HT1080 (cell line): ENCODE results near the gene GNL2. TPM values are rescaled to one million over a fixed set of nuclear protein-coding genes. Genes with fewer than 3 reads are reported as not detected.

Experiments used
- DNase-seq: peaks from one replicate; pipeline ENCODE4 v3.0.0-alpha.2; 2015; ENCODE audit warnings: low read depth
- polyA plus RNA-seq, 2 experiments: library from polyadenylated mRNA; depleted of rRNA; stranded (reverse); fragments of >200 nt; gene quantifications; 2 replicates each; pipeline ENCODE4 v1.2.3, GENCODE V29; 2015
- total RNA-seq: library from RNA; depleted of rRNA; stranded (reverse); fragments of >200 nt; shearing (Covaris generic); gene quantifications from 2 replicates; pipeline ENCODE4 v1.2.3, GENCODE V29; 2014; rRNA removed

GNL2 gene
- 105 and 111 TPM in 2 replicates for total RNA-seq
- 46.4 and 49.1 TPM in 2 replicates for polyA plus RNA-seq (2015; cell fraction: cytosol; rRNA removed)
- polyA plus RNA-seq (2015; cell fraction: nucleus; rRNA removed), result 102 and 112 TPM in 2 replicates

- DNase-seq, result peak; percentile 94
Observed at GRCh38 chr1:37595440-37596181, at the start of gene GNL2. GNL2 (minus strand) TSS chr1:37595937; CDS start chr1:37595822, 115 bp downstream.

DNA sequence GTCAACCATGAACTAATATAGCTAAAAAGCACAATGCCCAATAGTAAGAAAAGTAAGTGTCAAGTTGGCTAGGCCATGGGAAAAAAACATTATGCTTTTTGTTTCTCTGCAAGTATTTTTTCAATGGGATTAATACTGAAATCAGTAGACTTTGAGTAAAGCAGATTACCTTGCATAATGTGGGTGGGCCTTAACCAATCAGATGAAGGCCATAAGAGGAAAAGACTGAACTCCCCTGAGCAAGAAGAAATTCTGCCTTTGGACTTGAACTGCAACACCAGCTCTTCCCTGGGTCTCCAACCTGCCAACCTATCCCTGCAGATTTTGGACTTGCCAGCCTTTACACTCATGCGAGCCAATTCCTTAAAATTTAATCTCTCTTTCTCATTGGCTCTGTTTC, 45.3 kb upstream of the GNL2 start:
- DNase-seq, result no peak

DNA sequence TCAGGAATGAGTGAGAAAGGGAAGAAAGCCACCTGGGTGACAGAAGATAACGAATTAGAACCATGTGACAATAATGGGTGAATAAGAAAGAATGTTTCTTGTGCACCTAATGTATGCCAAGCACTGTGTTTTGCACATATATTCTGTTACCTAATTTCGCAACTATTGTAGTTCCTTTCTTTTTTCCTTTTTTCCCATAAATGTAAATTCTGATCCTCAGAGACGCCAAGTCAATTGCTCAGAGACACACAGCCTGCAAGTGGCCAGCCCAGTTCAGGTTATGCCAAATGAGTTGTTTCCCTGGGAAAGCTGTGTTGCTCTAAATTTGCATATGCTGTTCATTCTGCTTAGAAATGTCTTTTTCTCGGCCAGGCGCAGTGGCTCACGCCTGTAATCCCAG, 40.7 kb upstream of the GNL2 start:
- DNase-seq, result no peak

- DNase-seq, result no peak
Observed at GRCh38 chr1:37634992-37635902, 39.5 kb upstream of the GNL2 start.

DNA sequence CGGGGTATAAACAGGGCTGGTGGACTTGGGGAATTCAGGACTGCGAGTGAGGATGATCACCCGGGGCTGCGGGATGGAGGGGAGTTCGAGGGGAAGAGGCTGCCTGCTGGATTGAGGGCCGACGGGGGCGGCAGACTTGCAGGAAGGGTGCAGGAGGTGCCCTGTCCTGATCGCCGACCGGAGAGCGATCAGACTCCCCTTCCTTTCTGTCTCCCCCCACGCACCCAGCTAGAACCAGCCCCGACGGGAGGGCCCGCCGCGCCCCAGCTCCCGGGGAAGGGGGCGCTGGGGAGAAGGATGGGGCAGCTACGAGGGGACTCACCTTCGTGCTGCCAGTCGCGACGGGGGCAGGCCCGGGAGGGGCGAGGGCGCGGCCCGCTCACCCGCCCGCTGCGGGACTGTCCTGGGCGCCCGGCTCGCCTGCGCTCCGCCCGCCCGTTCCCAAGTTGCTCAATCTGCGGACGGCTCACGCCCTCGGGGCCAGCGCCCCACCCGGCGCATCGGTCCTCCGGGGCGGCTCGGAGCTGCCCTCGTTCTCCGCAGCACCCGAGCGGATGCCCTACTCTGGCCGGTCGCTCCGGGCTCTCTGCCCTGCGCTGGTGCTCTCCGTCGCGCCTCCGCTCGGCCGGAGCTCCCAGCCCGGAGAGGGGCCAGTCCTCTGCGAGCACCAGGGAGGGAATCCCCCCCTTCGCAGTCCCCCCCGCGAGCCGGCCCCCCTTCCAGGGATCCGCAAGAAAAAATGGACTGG, 38.7 kb upstream of the GNL2 start, which contains the start of gene RSPO1:
RSPO1 (minus strand) TSS at position 649 of the 748 bp plus-strand sequence. CDS start 5,231 bp downstream, outside the sequence.
- DNase-seq, result no peak

DNA sequence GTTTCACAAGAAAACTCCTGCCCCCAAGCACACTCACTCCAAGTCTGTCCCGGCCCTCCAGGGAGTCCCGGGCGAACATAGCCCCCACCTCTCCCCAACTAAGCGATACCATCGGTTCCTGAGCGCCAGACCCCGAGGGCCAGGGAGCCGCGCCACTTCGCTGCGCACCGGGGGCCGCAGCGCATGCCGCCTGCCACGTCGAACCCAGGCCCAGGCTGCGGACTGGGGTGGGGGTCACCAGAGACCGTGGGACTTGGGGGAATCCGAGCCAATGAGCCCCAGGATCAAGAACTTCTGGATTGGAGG, 38.2 kb upstream of the GNL2 start:
- no peak for DNase-seq

DNA sequence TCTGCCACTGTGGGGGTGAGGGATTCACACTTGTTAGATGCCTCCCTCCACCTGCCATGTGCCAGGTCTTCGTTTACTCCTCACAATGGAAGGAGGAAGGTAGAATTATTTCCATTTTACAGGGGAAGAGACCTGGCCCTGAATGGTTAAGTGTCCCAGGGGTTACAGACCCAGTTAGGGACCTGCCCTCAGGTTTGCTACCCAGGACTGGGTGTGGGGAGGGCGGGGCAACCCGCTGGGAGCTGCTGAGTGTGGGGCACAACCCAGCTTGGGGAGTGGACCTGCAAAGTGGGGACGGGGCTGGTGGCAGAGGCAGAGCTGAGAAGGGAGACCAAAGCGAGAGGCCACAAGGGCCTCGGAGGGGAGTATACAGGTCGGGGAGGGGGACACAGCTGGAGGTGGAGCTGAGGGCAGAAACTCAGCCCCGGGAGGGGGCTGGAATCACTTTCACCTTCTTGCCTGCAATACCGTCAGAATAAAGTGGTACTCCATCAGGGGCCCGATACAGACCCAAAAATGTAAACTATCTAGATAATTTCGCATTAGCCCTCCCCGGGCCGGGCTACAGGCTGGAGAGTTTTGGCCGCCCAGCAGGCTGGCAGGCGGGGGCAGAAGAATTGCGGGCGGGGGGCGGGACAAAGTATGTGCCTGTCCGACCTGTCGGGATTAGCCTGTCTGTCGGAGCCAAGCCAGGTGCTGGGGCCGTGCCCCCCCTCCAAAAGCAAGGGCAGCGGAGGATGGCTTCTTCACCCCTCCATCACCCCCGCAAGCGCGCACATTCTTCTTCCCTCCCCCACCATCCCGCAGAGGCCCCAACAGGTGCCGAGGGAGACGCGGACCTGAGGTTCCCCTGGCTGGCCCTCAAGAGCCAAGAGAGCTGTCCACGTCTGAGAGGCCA, 37.6 kb upstream of the GNL2 start:
- DNase-seq, result no peak

DNA sequence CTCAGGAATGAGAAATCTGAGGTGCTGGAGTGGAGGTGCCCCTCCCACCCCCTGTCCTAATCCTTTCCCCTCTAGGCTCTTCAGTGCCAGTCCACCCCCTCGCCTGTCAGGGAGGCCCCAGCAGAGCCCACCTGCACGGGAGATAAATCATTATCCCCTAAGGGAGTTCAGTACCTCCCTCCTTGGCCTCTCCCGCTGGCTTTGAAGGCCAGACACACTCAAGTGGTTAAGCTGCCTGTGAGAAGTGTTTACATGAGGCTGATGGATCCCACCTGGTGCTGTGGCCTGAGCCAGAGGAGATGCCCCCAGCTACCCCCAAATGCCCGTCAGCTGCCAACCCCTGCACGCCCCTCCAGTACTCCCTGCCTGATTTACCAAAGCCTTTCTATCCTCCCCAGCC, 35.3 kb upstream of the GNL2 start:
- no peak for DNase-seq

DNA sequence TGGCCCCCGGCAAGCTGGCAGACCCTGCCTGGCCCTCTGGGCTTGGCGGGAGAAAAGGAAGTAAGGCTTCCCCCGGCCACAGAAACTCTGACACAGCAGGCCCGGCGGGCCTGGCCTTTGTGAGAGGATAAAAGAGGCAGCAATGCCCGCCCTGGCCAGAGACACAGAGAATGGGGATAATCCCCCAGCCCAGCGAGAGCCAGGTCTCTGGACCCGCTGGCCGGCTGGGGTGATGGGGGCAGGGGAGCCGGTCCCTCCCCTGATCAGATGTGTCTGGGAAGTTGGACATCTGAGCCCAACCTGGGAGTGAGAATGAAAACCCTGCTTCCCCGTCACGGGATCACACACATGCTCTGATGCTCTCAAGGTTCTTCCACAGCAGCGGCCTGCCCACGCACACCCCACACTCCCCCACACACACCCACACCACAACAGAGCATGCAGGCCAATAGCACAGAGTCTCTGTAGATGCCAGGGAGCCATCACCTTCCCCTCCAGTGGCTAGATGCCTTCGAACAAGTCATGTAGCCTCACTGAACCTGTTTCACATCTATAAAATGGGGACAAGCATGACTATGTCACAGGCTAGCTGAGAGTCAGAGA, 34.8 kb upstream of the GNL2 start:
- no peak for DNase-seq

DNA sequence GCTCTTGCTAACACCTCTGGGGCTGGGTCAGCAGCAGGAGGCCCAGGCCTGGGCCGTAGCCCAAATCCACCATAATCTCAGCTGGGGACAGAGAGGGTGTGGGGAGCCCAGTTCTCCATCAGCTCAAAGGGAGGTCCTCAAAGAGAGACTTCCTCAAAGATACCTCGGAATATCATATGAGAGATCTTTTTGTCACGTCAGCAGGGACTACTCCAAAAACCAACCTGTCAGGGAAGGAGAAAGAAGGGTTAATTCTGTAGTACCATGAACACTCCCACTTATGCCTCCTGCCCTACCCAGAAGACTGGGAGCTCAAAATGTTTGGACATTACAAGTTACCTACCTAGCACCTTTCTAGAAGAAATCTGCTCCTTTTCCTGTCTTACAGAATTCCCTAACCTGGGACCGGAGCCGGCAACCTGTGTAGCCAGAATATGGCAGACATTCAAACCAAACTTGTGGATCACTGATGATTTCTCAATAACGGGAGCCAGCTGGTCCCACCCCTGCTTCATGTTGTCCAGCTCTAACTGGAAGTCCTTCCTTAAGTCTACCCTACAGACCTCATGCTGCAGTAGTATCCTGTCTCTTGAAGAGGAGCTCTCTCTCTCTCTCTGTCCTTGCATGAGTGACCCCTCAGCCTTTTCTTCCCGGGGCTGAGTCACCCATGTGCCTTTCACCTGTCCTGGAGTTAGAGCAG, 34.1 kb upstream of the GNL2 start:
- DNase-seq, result no peak

- no peak for DNase-seq
Observed at GRCh38 chr1:37629008-37629407, 33.3 kb upstream of the GNL2 start.

DNA sequence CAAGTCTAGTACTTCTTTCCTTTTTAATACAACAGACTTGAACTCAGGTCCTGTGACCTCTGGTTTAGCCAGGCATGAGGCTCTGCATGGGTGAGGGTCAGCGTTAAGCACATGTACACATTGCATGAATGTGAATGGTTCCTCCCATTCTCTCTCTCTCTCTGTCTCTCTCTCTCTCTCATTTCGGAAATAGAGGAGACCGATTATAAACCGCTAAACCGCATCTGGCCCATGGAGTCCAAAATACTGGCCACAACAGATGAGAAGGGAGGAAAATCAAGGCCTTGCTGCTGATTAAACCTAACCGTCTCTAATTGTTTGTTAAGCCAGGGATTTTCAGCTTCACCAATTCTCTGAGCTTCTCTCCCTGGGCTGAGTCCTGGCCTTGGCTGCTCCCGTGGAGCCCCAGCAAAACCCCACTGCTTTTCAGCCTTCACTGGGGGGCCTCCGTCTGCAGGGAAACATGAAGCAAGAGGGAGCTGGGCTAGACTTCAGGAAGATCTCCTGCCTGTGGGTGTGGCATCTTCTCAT, 32.4 kb upstream of the GNL2 start:
- no peak for DNase-seq

GRCh38 chr1:37622131-37622530, 26.4 kb upstream of the GNL2 start:
- no peak for DNase-seq

DNA sequence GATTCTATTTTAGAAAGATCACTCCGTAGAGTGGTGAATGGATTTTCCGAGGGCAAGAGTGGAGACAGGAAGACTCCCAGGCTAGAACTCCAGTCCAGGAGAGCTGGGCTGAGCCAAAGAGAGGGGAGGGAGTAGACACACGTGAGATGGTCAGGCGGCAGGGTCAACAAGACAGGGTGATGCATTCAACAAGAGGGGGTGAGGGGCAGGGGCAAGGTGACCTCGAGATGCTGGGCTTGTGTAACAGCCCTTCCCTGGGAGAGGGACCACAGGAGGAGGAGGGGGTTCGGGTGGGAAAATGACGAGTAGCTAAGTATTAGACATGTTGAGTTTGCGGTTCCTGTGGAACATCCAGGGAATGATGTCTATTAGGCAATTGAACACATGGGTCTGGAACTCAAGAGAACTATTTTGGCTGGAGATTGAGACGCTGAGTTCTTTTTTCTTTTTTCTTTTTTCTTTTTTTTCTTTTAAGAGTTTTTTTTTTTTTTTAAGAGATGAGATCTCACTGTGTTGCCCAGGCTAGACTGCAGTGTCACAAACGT, 25.7 kb upstream of the GNL2 start:
- DNase-seq, result no peak

- no peak for DNase-seq
Observed at GRCh38 chr1:37620707-37621106, 25.0 kb upstream of the GNL2 start.

DNA sequence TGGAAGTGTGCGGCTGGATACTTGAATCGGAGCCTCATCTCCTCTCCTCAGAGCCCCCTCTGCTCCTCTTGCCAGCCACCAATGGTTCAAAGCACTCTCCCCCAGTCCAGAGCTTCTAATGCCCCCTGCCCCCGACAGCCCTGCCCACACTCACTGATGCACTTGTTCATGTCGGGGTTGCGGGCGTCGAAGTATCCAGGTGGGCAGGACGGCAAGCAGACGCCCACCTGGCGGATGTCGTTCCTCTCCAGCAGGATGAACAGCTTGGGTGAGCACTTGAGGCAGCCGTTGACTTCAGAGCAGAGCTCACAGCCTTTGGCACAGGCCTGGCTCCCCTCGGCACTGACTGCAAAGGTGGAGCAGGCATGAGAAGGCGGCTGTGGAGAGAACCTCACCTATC, 20.6 kb upstream of the GNL2 start:
- DNase-seq, result no peak

GRCh38 chr1:37614105-37614504, 18.4 kb upstream of the GNL2 start:
- DNase-seq, result no peak

- DNase-seq, result no peak
Observed at GRCh38 chr1:37612186-37612585, 16.4 kb upstream of the GNL2 start.

- DNase-seq, result no peak
Observed at GRCh38 chr1:37609994-37610393, 14.3 kb upstream of the GNL2 start.
